Skeletal muscle cell (primary cell): ENCODE data around the gene NIPA2.

Source experiments
- DNase-seq: peaks from one replicate; pipeline ENCODE4 v3.0.0-alpha.2; 2010; ENCODE audit warnings: low read depth
- H3K4me3 ChIP-seq: 2 replicates; pipeline ENCODE4 v1.5.1; 2011; ENCODE audit warnings: low read depth, mild to moderate bottlenecking, control low read depth, low read length, moderate library complexity

NIPA2 gene

DNA sequence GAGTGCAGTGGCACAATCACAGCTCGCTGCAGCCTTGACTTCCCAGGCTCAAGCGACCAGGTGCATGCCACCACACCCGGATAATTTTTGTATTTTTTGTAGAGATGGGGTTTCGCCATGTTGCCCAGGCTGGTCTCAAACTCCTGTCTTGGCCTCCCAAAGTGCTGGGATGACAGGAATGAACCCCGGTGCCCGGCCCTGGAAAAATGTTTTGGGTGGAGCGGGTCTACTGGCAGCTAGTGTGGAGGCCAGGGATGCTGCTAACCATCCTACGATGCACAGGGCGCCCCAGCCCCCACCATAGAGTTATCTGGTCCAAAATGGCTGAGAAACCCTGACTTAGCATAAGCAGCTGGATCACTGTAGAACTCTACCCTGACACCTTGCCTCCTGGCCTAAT lies 35.4 kb downstream of the NIPA2 start:
- DNase-seq, result no peak
- no peak overlapping the region for H3K4me3 ChIP-seq

GRCh38 chr15:22874256-22874655 lies 35.8 kb downstream of the NIPA2 start:
- no peak for DNase-seq
- no peak overlapping the region for H3K4me3 ChIP-seq

GRCh38 chr15:22874966-22875365 lies 36.5 kb downstream of the NIPA2 start:
- H3K4me3 ChIP-seq, result no peak overlapping the region
- DNase-seq, result no peak

GRCh38 chr15:22877117-22877516 lies 38.7 kb downstream of the NIPA2 start:
- no peak overlapping the region for H3K4me3 ChIP-seq
- DNase-seq, result no peak

DNA sequence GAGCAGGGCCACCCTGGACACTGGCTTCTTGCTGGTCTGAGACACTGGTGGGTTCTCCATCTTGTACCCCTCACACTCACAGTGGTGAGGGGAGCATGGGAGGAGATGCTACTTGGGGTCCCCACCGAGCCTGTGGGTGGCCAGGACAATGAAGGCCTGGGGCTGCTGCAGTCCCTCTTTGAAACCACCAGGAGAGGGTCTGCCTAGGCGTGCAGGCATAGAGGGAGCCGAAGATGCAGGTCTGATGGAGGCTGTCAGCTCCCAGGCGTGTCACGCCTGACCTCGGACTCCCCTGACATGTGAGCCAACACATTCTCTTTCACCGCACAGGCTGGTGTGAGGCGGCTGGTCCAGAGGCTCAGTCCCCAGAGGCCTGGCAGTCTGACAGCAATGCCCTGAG lies 39.1 kb downstream of the NIPA2 start:
- no peak for DNase-seq
- H3K4me3 ChIP-seq, result no peak overlapping the region

DNA sequence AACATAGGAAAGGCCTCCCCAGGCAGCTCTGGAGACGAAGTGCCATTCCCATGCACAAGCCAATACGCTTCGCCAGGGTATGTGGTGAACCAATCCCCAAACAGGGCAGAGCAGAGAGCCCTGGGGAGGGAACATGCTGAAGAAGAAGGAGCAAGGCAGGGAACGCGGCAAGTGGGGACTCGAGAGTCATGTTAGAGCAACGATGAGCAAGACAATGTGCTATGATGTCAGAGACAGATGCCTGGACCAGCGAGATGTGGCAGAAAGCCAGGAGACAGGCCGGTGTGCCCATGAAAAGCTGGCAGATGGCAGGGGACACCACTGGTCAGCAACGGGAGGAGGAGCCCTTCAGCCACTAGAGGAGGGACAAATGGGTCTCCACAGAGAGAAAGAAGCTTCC lies 39.6 kb downstream of the NIPA2 start:
- no peak overlapping the region for H3K4me3 ChIP-seq

GRCh38 chr15:22880068-22880980 lies 41.9 kb downstream of the NIPA2 start:
- DNase-seq, result no peak
- no peak overlapping the region for H3K4me3 ChIP-seq

More for the DNA sequence above, 39.6 kb downstream of the NIPA2 start:
- DNase-seq, result no peak

DNA sequence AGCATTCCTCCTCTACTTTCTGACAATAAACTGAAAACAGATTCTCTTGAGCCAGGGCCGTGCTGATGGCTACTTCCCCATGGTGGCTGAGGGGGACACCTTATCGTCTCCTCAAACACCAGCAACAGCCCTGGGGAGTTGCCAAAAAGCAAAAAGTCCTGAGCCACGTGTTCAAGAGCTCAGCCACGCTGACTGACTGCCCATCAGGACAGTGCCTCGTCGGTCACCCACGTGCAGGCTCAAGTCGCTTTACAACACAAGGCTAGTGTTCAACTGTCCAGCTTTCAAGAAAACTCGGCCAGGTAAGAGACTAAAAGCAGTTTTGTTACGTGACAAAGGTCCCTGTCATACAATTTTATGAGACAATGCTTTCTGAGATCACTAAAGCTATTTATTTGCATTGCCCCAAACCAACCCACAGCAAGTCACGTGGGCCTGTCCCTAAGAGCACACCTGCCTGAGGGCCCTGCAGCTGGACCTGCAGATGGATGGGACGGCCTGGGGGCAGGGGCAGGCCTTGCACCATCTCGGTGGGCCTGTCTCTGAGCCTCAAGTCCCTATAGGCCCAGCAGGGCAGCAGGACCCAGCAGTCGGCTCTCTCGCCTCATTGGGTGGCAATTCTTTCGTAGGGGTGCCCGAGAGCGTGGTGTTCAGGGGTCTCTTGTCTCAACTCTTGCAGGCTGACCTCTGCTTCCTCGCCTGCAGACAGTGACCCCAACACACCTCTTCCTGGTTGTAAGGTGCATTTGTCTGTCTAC lies 42.7 kb downstream of the NIPA2 start:
- no peak overlapping the region for H3K4me3 ChIP-seq
- no peak for DNase-seq

- no peak overlapping the region for H3K4me3 ChIP-seq
- DNase-seq, result no peak
Measured at GRCh38 chr15:22881739-22882440, 43.4 kb downstream of the NIPA2 start.

- DNase-seq, result no peak
- no peak overlapping the region for H3K4me3 ChIP-seq
Measured at GRCh38 chr15:22883196-22883595, 44.7 kb downstream of the NIPA2 start.

DNA sequence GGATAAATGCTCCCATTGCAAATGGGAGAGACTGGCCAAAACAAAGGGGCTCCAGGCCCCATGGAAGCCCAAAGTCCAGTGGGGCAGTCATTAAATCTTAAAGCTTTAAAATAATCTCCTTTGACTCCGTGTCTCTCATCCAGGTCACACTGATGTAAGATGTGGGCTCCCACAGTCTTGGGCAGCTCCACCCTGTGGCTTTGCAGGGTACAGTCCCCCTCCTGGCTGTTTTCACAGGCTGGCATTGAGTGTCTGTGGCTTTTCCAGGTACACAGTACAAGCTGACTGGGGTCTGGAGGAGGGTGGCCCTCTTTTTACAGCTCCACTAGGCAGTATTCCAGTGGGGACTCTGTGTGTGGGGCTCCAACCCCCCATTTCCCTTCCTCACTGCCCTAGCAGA lies 45.9 kb downstream of the NIPA2 start:
- DNase-seq, result no peak
- H3K4me3 ChIP-seq, result no peak overlapping the region

DNA sequence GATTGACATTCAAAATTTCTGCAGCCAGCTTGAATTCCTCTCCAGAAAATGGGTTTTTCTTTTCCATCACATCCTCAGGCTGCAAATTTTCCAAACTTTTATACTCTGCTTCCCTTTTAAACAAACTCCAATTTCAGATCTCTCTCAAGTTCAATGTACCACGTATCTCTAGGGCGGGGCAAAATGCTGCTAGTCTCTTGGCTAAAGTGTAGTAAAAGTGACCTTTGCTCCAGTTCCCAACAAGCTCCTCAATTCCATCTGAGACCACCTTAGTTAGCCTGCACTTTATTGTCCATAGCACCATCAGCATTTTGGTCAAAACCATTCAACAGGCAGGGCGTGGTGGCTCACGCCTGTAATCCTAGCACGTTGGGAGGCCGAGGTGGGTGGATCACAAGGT lies 46.7 kb downstream of the NIPA2 start:
- H3K4me3 ChIP-seq, result no peak overlapping the region
- no peak for DNase-seq

DNA sequence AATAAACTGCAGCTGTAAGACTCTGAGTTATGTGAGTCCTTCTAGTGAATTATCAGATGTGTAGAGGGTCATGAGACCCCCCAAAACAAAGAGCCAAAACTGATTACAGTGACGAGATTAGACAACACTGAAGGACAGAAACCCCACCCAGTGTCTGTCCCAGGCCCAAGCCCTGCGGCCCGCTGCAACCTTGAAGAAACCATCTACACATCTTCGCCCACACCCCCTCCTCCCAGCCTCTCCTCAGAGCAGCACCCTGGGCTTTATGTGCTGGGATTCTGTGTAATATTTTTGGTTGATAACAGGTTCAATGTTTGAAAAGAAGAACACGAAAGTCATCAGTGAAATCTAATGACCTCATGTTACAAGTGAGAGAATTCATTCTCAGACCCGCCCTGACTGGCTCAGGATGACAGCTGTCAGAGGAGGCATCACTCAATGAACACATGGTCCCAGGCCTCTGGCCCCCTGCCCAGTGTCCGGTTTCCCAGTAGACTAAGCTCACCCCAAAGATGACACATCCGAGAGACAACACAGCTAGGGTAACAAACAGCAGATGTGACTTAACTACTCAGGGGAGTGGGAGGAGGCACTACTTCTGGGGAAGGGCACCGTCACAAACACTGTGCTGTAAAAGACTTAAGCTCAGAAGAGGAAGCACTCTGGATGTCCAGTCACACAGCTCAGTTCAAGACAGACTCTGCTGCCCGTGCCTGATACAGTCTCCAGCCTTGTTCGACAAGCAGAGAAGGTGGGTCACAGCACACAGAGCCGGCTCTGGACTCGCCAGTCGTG lies 48.9 kb downstream of the NIPA2 start:
- DNase-seq, result peak; percentile 74
- H3K4me3 ChIP-seq, result no peak overlapping the region

DNA sequence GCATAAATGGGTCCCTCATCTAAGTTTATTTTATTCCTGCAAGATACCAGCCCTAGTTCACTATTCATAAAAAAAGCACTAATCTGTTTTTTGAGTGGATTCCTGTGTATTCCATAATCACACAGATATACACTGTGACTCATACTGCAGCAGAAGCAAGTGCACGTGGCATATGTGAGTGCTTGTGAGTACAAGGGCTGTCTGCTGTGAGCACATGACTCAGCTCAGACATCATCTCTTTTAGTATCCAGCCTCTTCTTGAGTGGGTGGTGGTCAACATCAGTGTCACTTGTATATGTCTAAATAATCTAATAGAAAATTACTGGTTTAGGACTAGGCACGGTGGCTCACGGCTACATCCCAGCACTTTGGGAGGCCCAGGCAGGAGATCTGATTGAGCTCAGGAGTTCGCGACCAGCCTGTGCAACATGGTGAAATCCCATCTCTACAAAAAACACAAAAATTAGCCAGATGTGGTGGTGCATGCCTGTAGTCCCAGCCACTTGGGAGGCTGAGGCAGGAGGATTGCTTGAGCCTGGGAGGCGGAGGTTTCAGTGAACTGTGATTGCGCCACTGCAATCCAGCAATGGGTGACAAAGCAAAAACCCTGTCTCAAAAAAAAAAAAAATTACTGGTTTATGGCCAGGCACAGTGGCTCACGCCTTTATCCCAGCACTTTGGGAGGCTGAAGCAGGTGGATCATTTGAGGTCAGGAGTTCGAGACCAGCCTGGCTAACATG lies 49.8 kb downstream of the NIPA2 start:
- H3K4me3 ChIP-seq, result no peak overlapping the region
- peak; percentile 95 for DNase-seq

DNA sequence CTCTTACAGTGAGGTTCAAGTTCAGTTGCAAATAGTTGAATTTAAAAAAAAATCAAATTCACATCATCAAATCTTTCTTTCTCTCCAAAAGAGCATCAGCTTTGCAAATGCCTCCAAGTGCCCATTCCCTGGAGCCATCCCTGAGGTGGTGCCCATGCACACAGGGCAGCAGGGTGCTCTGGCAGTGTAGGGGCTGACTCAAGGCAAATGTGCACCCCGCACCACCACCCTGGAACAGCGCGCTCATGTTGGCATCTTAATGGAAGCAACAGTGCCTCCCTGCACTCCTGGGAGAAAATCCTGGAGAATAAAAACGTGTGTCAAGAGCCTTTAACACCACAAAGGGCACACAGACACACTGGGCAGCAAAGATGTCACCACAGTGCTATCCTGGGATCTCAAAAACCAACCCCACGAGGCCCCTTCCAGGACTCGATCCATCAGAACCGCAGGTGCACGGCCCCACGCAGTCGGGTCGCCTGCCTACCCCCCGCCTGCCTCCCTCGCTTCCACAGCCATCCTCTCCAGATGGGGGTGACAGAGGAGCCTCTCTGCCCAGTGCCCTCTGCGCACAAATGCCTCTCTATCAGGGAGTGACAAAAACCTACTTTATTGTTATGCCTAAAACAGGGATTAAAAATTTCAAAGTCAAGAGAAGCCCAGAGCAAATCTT lies 50.8 kb downstream of the NIPA2 start:
- DNase-seq, result no peak
- no peak overlapping the region for H3K4me3 ChIP-seq

DNA sequence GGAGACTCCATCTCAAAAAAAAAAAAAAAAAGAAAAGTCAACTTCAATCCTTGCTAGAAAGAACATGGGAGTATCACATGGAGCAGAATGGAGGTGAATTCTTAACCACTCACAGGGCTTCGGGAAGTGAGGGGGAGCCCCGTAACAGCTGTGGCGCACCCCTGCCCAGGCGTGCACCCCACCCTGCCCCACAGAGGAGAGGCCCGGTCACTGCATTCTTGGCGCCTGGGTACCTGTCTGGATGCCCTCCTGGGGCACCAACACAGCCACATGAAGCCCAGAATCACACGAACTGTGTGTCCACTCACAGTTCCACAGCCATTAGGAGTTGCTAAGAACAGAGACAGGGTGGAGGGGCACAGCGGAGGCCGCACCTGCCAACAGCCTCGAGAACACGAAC lies 51.8 kb downstream of the NIPA2 start:
- DNase-seq, result no peak
- H3K4me3 ChIP-seq, result no peak overlapping the region

DNA sequence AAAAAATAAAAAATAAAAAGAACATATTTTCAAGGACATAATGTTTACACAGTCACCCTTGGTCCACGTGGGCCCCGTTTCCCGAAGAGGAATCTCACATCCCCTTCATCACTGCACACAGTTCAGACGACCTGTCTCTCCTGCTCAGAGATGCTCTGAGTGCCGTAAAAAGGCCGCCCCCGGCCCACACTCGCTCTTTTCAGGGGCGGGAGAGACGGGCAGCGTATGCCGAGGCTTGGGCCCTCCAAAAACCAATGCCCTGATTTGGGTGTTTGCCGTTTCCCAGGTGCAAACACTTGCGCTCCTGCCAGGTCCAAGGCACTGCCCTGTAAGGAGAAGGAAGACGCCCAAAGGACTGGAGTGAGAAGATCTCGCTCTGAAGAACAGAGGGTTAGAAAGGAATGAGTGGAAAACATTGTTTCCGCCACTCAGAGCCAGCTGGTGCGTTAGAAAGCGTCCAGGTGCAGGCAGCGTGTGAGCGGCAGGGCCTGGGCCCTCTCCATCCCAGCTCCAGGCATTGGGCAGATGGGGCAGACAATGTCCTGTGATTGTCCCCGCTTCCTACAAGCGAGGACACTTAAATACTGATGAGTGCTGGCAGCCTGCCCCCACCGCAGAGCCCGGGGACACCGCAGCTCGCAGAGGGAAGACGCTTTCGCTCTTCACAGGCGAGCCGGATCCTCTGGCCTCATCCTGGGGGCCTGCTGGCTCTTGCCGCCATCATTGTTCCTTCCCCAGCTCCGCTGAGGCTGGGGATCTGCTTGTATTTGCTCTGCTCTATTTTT lies 53.2 kb downstream of the NIPA2 start:
- no peak overlapping the region for H3K4me3 ChIP-seq
- DNase-seq, result no peak

GRCh38 chr15:22892333-22892732 lies 53.9 kb downstream of the NIPA2 start:
- H3K4me3 ChIP-seq, result no peak overlapping the region
- no peak for DNase-seq
